ENCODE data around the gene SUMO2.
"Not testable (repeated sequence)": the region's sequence is repeated elsewhere in the genome, so short reads cannot be mapped to it uniquely, and the experiment has no call there.

The SUMO2 gene

GRCh38 chr17:75144816-75145512 is 37.8 kb downstream of the SUMO2 start:
- no peak for DNase-seq (ENCODE audit: low read depth)

DNA sequence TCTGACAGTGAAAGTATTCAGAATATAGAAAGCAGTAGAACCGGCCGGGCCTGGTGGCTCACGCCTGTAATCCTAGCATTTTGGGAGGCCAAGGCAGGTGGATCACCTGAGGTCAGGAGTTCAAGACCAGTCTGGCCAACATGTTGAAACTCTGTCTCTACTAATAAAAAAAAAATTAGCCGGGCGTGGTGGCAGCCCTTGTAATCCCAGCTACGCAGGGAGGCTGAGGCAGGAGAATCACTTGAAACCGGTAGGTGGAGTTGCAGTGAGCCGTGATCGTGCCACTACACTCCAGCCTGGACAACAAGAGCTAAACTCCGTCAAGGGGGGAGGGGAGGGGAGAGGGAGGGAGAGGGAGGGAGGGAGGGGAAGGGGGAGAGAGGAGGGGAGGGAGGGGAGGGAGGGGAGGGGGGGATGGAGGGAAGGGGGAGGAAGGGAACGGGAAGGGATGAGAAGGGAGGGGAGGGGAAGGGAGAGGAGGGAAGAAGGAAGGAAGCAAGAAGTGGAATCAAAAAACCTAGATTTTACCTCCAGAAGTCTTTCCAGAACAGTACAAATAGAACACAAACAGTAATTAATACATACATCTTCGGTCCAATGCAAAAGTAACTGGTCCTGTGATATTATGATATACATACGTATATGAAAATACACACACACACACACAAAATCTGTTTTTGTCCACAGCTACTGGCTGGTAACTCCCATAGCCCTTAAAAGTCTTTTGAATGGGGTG is 40.4 kb downstream of the SUMO2 start:
- DNase-seq (ENCODE audit: low read depth): no peak

DNA sequence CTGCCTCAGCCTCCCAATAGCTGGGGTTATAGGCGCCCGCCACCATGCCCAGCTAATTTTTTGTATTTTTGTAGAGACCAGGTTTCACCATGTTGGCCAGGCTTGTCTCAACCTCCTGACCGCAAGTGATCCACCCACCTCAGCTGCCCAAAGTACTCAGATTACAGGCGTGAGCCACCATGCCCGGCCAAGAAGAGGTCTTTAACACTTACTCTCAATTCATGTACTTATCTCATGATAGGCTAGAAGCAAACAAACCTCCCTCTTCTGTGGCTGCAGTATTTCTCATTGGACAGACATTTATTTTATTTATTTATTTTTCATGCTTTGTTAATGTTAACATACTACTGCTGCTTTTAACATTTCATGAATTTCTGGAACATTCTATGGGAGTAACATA is 44.2 kb downstream of the SUMO2 start:
- no peak for DNase-seq (ENCODE audit: low read depth)

DNA sequence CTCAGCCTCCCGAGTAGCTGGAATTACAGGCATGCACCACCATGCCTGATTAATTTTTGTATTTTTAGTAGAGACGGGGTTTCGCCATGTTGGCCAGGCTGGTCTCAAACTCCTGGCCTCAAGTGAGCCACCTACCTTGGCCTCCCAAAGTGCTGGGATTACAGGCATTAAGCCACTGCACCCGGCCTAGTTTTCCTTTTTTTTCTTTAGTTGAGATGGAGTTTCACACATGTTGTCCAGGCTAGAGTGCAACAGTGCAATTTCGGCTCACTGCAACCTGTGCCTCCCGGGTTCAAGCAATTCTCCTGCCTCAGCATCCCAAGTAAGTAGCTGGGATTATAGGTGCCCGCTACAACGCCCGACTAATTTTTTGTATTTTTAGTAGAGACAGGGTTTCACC is 45.0 kb downstream of the SUMO2 start:
- DNase-seq (ENCODE audit: low read depth): not testable (repeated sequence)

GRCh38 chr17:75135946-75136345 is 46.8 kb downstream of the SUMO2 start:
- no peak for DNase-seq (ENCODE audit: low read depth)

DNA sequence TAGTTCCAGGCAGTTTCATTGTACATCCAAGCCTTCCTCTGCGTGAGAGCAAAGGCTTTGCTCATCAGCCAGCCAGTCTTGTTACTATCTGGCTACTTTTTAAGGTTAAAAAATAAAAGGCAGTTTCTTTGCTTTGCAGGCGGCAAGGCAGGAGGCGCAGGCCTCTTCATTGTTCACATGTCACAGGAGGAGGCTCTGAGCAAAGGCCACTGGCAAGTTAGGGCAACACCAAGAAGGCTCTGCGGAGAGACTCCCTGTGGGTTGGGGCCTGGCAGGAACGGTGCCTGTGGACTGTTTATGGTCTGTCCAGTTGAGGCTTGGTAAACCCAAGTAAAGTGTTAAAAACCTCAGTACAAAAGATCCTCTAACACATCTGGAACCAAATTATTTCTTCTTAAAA is 47.3 kb downstream of the SUMO2 start:
- no peak for DNase-seq (ENCODE audit: low read depth)

DNA sequence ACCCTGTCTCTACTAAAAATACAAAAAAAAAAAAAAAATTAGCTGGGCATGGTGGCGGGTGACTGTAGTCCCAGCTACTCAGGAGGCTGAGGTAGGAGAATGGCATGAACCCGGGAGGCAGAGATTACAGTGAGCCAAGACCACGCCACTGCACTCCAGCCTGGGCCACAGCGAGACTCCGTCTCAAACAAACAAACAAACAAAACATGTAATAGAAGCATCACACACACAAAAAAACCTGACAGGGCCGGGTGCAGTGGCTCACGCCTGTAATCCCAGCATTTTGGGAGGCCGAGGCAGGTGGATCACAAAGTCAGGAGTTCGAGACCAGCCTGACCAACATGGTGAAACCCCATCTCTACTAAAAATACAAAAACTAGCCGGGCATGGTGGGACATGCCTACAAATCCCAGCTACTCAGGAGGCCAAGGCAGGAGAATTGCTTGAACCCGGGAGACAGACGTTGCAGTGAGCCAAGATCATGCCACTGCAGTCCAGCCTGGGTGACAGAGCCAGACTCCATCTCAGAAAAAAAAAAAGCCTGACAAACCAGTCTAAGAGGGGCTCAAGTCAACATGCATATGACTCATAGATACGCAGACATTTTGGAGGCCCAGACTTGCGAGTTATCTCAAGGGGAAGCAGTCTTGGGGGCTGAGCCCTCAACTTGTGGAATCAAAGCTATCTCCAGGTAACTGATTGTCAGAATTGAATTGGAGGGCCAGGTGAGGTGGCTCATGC is 49.0 kb downstream of the SUMO2 start:
- DNase-seq (ENCODE audit: low read depth): not testable (repeated sequence)

DNA sequence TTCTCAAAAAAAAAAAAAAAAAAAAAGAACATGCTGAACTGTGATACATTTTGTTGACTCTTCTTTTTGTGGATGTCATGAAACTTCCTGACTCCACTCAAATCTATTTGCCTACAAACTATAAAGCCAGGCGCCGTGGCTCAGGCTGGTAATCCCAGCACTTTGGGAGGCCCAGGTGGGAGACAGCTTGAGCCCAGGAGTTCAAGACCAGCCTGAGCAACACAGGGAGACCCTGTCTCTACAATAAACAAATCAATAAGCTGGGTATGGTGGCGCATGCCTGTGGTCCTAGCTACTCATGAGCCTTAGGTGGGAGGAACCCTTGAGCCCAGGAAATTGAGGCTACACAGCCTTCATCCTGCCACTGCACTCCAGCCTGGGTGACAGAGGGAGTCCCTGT is 49.8 kb downstream of the SUMO2 start:
- no peak for DNase-seq (ENCODE audit: low read depth)

- not testable (repeated sequence) for DNase-seq (ENCODE audit: low read depth)
Measured at GRCh38 chr17:75132018-75133000, 50.5 kb downstream of the SUMO2 start.

GRCh38 chr17:75131278-75132017 is 51.3 kb downstream of the SUMO2 start, which contains the start of gene NT5C:
Gene NT5C, minus strand, starts transcription at chr17:75131742. Its CDS starts 35 bp downstream, at chr17:75131707.
- no peak for DNase-seq (ENCODE audit: low read depth)

DNA sequence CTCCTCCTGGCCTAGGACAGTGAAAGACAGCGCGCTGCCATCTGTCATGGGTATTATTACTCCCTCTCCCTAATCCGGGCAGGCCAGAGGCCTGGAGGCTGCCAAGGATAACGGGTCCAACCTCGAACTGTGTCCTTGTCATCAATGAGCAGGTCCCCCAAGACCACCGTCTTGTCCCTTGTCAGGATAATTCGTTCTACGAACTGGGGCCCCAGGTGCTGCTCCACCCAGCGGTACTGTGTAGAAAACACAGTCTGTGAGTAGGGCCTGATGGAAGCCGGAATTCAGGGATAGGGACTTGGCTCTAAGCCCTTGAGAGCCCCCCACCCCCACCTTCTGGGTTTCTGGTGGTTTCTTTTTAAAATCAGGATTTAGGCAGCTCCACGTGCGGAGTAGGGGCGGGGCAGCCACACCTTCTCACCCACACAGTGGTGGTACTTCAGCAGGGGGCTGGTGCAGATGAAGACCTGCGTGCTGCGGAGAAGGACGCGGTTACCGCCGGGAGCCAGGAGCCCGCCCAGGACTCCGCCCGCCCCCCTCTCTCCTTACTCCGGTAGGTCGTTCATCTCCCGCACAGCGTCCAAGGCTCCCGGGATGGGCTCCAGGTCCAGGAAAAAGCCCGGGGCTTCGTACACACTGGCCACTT is 52.0 kb downstream of the SUMO2 start:
- no peak for DNase-seq (ENCODE audit: low read depth)

GRCh38 chr17:75130059-75130631 is 52.6 kb downstream of the SUMO2 start:
- no peak for DNase-seq (ENCODE audit: low read depth)

DNA sequence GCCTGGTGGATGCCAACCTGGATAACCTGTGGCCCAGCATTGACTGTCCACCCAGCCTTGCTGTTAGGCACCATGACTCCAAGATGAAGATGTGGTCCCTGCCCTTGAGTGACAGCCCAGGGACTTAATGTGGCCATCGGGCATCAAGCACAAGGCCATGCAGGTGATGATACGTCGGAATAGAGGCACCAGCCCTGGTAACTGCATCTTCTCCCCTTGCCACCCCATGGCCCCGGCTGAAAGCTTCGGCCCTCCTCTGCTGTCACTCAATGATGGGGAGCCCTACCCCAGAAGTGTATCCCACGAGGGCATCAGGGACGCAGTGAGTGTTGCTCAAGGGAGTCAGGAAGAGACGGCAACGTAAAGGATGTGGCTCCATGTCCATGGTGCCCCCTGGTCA is 53.2 kb downstream of the SUMO2 start:
- DNase-seq (ENCODE audit: low read depth): no peak

- DNase-seq (ENCODE audit: low read depth): no peak
Measured at GRCh38 chr17:75128694-75129505, 53.9 kb downstream of the SUMO2 start.

DNA sequence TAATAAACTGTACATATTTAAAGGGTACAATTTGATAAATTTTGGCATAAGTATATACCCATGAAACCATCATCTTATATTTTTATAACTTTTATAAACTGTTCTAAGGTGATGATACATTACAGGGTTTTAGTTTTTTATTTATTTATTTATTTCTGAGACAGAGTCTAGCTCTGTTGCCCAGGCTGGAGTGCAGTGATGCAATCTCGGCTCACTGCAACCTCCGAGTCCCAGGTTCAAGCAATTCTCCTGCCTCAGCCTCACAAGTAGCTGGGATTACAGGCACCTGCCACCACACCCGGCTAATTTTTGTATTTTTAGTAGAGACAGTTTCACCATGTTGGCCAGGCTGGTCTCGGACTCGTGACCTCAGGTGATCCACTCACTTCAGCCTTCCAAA is 54.8 kb downstream of the SUMO2 start:
- not testable (repeated sequence) for DNase-seq (ENCODE audit: low read depth)

DNA sequence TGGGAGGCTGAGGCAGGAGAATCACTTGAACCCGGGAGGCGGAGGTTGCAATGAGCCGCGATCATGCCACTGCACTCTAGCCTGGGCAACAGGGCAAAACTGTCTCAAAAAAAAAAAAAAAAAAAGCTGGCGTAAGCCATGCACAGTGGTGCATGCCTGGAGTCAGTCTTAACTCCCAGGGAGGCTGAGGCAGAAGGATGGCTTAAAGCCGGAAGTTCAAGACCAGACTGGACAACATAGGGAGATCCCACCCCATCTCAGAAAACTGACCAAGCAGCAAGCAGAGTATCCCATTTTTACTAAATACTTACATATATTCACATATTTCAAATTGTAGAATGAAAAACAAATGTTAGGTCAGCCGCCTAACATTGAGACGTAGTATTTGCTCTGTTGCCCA is 55.8 kb downstream of the SUMO2 start:
- no peak for DNase-seq (ENCODE audit: low read depth)

GRCh38 chr17:75125984-75126383 is 56.8 kb downstream of the SUMO2 start:
- no peak for DNase-seq (ENCODE audit: low read depth)

GRCh38 chr17:75124819-75125162 is 58.0 kb downstream of the SUMO2 start:
- no peak for DNase-seq (ENCODE audit: low read depth)
